GM12864 (cell line): ENCODE results near the gene TJP2.

ENCODE experiments used
- DNase-seq: peaks from one replicate; pipeline ENCODE4 v3.0.0-alpha.2; 2011; ENCODE audit warnings: low read depth
- H3K4me3 ChIP-seq: 2 replicates; pipeline ENCODE4 v1.5.1; 2011; ENCODE audit warnings: mild to moderate bottlenecking, low read depth, low read length, control low read depth
- CTCF ChIP-seq: IDR thresholded peaks from 2 replicates; pipeline ENCODE4 v1.5.1; 2011; ENCODE audit warnings: low read depth, mild to moderate bottlenecking, moderate library complexity, low read length, control low read depth, inconsistent platforms; ENCODE audit errors: missing control alignments

Gene TJP2

GRCh38 chr9:69249337-69249736 lies 75.3 kb downstream of the TJP2 start:
- DNase-seq: no peak
- no peak overlapping the region for H3K4me3 ChIP-seq
- TF ChIP-seq CTCF: no peak

- no peak for TF ChIP-seq CTCF
- no peak overlapping the region for H3K4me3 ChIP-seq
Observed at GRCh38 chr9:69250681-69251080, 76.6 kb downstream of the TJP2 start.

GRCh38 chr9:69252436-69252835 lies 78.4 kb downstream of the TJP2 start:
- TF ChIP-seq CTCF: no peak
- no peak for DNase-seq
- no peak overlapping the region for H3K4me3 ChIP-seq

More at GRCh38 chr9:69250681-69251080, 76.6 kb downstream of the TJP2 start:
- no peak for DNase-seq

GRCh38 chr9:69253057-69253456 lies 79.0 kb downstream of the TJP2 start:
- DNase-seq: no peak
- TF ChIP-seq CTCF: no peak
- no peak overlapping the region for H3K4me3 ChIP-seq

GRCh38 chr9:69254223-69254622 lies 80.1 kb downstream of the TJP2 start:
- no peak for DNase-seq
- H3K4me3 ChIP-seq: no peak overlapping the region
- TF ChIP-seq CTCF: no peak

- DNase-seq: no peak
- no peak for TF ChIP-seq CTCF
Observed at GRCh38 chr9:69255591-69255990, 81.5 kb downstream of the TJP2 start.

GRCh38 chr9:69258551-69258950 lies 84.5 kb downstream of the TJP2 start:
- no peak for DNase-seq
- no peak overlapping the region for H3K4me3 ChIP-seq
- TF ChIP-seq CTCF: no peak

More at GRCh38 chr9:69255591-69255990, 81.5 kb downstream of the TJP2 start:
- H3K4me3 ChIP-seq: no peak overlapping the region
